GM21526 (cell line): Measurements from ENCODE around the gene NECTIN4.
"Not testable (repeated sequence)": the region's sequence is repeated elsewhere in the genome, so short reads cannot be mapped to it uniquely, and the experiment has no call there.

Source experiments
- ATAC-seq: cut with Tn5 transposase; IDR thresholded peaks from one replicate; pipeline ENCODE4 v1.9.1; 2021; ENCODE audit warnings: moderate library complexity; ENCODE audit not compliant: unreplicated experiment, low FRiP score

The NECTIN4 gene

DNA sequence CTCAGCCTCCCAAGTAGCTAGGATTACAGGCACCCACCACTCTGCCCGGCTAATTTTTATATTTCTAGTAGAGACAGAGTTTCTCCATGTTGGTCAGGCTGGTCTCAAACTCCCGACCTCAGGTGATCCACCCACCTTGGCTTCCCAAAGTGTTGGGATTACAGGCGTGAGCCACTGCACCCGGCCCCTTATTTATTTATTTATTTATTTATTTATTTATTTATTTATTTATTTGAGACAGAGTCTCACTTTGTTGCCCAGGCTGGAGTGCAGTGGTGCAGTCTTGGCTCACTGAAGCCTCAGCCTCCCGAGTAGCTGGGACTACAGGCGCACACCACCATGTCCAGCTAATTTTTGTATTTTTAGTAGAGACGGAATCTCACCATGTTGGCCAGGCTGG lies 23.7 kb downstream of the NECTIN4 start:
- not testable (repeated sequence) for ATAC-seq

GRCh38 chr1:161063936-161064335 lies 25.4 kb downstream of the NECTIN4 start:
- not testable (repeated sequence) for ATAC-seq

DNA sequence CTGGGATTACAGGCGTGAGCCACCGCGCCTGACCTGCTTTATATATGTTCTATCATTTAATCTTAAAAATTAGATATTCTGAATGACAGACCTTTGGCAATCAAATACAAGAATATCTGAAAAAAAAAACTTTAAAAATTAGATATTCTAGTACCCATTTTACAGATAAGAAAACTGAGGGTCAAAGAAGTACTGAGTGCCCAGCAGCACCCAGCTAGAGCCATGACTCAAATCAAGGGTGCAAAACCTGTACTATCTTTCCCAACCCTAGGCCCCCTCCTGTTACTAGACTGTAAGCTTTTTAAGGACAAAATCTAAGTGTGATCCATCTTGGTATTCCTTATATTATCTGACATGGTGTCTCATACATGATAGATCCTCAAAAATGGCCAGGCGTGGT lies 27.9 kb downstream of the NECTIN4 start:
- ATAC-seq, result no peak

- ATAC-seq, result no peak
These were observed 30.1 kb downstream of the NECTIN4 start for GRCh38 chr1:161059293-161059692.

- no peak for ATAC-seq
These were observed 34.6 kb downstream of the NECTIN4 start for GRCh38 chr1:161054805-161055204.

DNA sequence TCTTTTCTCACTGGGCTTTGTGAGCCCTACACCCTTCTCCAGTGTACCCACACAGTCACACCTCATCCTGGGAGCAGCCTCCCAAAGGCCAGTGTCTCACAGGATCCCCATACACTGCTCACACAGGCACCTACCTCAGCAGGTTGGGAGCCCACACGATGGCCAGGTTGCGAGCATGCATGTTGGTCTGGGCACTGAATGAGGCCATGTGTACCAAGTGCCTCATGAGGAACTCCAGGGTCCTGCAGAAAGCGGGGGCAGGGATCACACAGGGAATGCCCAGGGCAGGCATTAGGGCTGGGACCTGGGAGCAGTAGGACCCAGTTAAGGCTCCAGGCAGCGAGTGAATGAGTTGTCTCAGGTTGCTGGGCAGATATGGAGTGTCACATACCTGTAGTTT lies 35.1 kb downstream of the NECTIN4 start:
- ATAC-seq, result no peak

- no peak for ATAC-seq
These were observed 36.5 kb downstream of the NECTIN4 start for GRCh38 chr1:161052899-161053298.

GRCh38 chr1:161051219-161051618 lies 38.1 kb downstream of the NECTIN4 start:
- no peak for ATAC-seq

DNA sequence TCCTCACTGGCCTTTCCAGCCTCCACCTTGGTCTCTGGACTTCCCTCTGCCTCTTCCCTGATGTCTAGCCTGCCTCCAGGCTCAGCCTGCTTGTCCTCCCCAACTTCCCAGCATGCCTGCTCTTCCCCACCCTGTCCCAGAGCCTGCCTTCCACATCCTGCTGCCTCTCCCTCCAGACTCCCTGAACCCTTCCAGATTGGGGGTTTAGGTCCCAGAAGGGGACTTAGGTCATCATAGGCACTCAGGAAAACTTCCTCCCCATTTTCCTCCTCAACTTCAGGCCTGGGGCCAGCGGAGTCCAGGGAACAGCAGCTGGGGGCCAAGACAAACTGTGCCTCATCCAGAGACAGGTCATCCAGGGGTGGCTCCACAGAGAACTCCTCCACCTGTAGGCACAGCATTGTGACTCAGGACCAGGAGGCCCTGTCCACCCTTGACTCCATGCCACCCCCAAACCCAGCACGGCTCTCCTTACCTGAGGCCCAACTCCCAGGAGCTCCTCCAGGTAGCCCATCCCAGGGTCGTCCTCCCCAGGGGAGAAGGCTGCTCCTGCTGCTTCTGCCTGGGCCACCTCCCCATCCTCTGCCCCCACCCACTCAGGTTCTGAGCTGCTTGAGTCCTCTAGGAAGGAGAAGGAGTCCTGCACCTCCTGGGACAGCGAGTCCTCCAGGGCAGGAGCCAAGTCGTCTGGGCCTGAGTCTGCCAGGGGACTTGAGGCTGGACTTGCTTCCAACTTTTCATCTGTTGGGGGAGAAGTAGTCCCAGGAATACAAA lies 40.2 kb downstream of the NECTIN4 start:
- no peak for ATAC-seq

GRCh38 chr1:161047436-161048420 lies 41.6 kb downstream of the NECTIN4 start:
- no peak for ATAC-seq

DNA sequence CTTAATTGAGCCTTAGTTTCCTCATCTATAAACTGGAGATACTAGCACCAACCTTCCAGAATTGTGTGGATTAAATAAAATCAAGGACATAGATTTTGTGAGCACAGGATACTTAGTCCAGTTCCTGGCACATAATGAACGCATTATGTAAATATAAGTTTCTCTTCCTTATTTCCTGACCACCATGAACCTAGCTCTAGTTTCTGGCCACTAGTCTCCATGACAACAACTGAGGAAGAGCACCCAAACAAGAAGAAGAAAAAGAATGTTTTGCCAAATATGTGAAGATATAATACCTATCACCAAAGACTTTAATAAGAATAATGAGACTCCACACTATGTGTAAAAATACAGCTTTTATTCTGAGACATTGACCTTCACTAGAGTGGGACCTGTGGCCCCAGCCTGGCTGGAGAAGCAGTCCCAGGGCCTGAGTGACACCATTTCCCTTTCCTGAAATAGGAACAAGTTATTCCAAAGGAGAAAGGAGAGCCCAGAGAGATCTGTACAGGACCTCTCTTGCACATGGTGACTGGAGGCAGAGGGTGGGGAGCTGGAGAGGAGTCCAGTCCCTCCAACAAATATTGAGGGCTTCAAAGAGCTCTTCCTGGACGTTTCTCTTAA lies 42.6 kb downstream of the NECTIN4 start:
- ATAC-seq, result no peak

- peak; percentile 46 for ATAC-seq
These were observed 43.4 kb downstream of the NECTIN4 start, which contains the start of gene USF1 for GRCh38 chr1:161045736-161046604. Gene USF1 (minus strand): TSS chr1:161045977. CDS start chr1:161043275, 2,702 bp downstream.

- peak; percentile 35 for ATAC-seq
These were observed 44.2 kb downstream of the NECTIN4 start for GRCh38 chr1:161044908-161045735.

DNA sequence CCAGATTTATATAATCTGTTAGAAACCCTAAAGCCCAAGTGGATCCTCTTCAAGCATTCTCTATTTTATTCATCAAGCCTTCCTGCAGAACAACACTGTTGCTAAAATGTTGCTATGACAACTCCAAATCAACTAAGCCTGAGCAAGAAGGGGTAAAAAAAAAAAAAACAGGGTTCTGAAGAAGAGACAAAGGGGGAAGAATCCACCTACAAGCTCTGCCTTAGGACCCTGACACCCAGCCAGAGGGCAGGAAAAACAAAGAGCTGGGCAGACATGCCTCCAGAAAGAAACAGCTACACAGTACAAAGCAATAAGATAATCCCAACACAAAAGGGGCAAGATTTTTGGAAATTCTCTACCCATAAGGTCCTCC lies 44.8 kb downstream of the NECTIN4 start:
- ATAC-seq, result no peak

- ATAC-seq, result no peak
These were observed 49.8 kb downstream of the NECTIN4 start for GRCh38 chr1:161039546-161039945.

DNA sequence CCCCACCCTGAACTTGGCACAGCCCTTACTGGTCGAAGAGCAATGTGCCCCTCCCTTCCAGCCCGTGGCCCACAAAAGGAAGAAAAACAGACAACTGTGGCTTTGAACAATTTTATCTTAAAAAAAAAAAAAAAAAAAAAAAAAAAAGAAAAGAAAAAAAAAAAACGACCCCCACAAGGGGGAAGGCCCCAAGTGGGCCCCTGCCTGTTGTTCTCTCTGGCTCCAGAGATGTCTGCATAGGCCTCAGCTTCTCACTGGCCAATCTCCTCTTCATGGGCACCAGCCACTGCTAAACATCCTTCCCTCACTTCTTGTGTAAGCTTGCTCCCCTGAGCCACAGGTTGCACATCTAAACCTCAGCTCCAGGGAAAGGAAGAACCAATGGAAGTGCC lies 50.2 kb downstream of the NECTIN4 start:
- ATAC-seq, result no peak

GRCh38 chr1:161038523-161039153 lies 50.7 kb downstream of the NECTIN4 start, which contains the start of gene TSTD1:
Gene TSTD1 (minus strand): TSS chr1:161038964. CDS start chr1:161038889, 75 bp downstream.
- ATAC-seq, result peak; percentile 66

DNA sequence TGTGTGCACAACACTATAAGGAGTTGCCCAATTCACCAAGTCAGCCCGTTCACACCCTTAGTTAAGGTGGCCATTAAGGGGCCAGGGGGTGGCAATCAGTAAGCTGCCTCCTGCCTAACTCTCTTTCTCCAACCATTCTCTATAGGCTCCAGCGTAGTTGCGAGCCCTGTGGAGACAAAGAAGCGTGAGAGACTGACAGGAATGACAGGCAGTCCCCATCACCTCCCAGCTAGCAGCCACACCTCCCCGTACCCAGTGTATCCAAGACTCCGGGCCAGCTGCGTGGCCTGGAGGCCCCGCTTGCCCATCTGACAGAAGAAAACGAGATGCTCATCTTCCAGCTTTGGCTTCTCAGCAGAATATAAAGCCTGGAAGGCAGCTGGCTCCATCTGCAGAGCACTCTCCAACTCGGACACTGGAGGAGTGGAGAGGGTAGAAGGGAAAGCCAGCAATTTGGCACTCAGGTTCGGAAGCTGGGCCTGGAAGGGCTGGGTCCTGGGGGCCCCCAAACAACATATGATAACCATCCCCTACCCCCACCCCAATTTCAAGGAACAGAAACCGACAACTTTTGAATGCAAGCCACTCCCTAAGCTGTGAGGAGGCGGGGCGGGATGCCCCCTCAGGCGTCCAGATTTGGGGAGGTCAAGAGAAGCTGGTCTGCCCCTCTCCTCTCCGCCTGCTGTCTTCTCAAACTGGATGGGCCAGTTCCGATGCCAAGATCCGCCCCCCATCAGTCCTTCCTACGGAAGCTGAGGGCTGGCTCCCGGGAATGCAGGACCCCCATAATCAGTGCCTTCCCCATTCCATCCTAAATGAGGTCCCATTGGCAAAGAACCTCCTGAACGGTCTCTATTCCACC lies 51.5 kb downstream of the NECTIN4 start:
- no peak for ATAC-seq
